ENCODE results near the gene PAPPA2.

Gene PAPPA2

DNA sequence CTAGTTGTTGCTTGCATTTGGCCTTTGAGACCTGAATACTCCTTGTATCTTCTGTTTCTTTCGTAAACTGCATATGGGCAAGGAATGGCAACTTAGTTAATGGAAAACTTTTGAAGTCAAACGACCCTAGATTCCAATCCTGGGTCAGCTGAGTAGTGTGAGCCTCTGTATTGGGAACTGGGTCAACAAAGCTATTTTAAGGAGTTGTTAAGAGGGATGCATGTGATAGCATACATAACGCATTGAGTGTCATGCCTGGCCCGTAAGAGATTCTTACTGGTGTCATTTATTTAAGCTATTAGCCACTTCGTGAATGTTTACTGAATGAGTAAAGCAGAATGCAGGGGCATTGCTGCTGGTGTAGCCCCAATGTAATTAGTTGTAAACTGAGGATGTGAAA is 340.1 kb downstream of the PAPPA2 start:
- no peaks in the 10 kb centered on the region for H4K20me1 ChIP-seq (ENCODE audit: insufficient read depth, low read length)
- H2AFZ ChIP-seq (ENCODE audit: low read length) = no peak overlapping the region
- H3K9me3 ChIP-seq (ENCODE audit: low read length) = no peaks in the 10 kb centered on the region
- no peak overlapping the region for H3K27ac ChIP-seq (ENCODE audit: low read depth, low read length, poor library complexity, severe bottlenecking)
- TF ChIP-seq EZH2 (IDR thresholded peaks at IDR 0.05; ENCODE audit: borderline replicate concordance, low read length) = no peak
- TF ChIP-seq, protein P1, sequence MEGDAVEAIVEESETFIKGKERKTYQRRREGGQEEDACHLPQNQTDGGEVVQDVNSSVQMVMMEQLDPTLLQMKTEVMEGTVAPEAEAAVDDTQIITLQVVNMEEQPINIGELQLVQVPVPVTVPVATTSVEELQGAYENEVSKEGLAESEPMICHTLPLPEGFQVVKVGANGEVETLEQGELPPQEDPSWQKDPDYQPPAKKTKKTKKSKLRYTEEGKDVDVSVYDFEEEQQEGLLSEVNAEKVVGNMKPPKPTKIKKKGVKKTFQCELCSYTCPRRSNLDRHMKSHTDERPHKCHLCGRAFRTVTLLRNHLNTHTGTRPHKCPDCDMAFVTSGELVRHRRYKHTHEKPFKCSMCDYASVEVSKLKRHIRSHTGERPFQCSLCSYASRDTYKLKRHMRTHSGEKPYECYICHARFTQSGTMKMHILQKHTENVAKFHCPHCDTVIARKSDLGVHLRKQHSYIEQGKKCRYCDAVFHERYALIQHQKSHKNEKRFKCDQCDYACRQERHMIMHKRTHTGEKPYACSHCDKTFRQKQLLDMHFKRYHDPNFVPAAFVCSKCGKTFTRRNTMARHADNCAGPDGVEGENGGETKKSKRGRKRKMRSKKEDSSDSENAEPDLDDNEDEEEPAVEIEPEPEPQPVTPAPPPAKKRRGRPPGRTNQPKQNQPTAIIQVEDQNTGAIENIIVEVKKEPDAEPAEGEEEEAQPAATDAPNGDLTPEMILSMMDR (IDR thresholded peaks at IDR 0.05; ENCODE audit: low read length) = no peak
- no peak overlapping the region for H3K9ac ChIP-seq (ENCODE audit: low read length)
- H3K79me2 ChIP-seq (ENCODE audit: insufficient read depth, low read length) = no peaks in the 10 kb centered on the region
- no peak overlapping the region for H3K4me3 ChIP-seq (ENCODE audit: low read depth, low read length, poor library complexity, severe bottlenecking)
- no peaks in the 10 kb centered on the region for H3K4me1 ChIP-seq (ENCODE audit: insufficient read depth, low read length, severe bottlenecking)
- no peak overlapping the region for H3K4me2 ChIP-seq (ENCODE audit: low read length)
- H3F3A ChIP-seq (ENCODE audit: insufficient read depth, low read length) = no peaks in the 10 kb centered on the region
- H3K9me2 ChIP-seq (ENCODE audit: low read depth, low read length) = no peaks in the 10 kb centered on the region
- no peaks in the 10 kb centered on the region for H3K36me3 ChIP-seq (ENCODE audit: insufficient read depth, low read length)
- no peaks in the 10 kb centered on the region for H3K27me3 ChIP-seq (ENCODE audit: insufficient read depth, low read length)

DNA sequence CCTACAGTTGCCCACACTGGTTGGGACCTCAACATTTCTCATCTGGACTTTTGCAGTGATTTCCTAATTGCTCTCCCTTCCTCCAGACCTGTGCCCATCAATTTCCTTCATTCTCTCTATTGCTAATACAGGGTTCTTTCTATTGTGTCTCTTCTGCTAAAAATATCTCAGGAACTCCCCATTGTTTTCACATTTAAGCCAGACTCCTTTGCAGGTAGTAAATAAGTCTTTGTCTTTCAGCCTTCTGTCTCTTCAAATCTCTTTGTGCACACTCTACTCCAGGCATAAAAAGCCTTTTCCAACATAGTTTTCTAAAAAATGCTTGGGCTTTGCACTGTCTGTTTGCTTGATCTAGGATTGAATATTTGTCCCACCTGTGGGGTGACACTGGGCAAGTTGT is 340.6 kb downstream of the PAPPA2 start:
- no peak overlapping the region for H3K4me2 ChIP-seq (ENCODE audit: low read length)
- H3K9me2 ChIP-seq (ENCODE audit: low read depth, low read length) = no peaks in the 10 kb centered on the region
- no peaks in the 10 kb centered on the region for H3K4me1 ChIP-seq (ENCODE audit: insufficient read depth, low read length, severe bottlenecking)
- H3F3A ChIP-seq (ENCODE audit: insufficient read depth, low read length) = no peaks in the 10 kb centered on the region
- H2AFZ ChIP-seq (ENCODE audit: low read length) = no peak overlapping the region
- H3K36me3 ChIP-seq (ENCODE audit: insufficient read depth, low read length) = no peaks in the 10 kb centered on the region
- H4K20me1 ChIP-seq (ENCODE audit: insufficient read depth, low read length) = no peaks in the 10 kb centered on the region
- no peaks in the 10 kb centered on the region for H3K9me3 ChIP-seq (ENCODE audit: low read length)
- no peak overlapping the region for H3K9ac ChIP-seq (ENCODE audit: low read length)
- H3K27ac ChIP-seq (ENCODE audit: low read depth, low read length, poor library complexity, severe bottlenecking) = no peak overlapping the region
- TF ChIP-seq, protein P1 (IDR thresholded peaks at IDR 0.05; ENCODE audit: low read length) = no peak
- no peak for TF ChIP-seq EZH2 (IDR thresholded peaks at IDR 0.05; ENCODE audit: borderline replicate concordance, low read length)
- no peaks in the 10 kb centered on the region for H3K79me2 ChIP-seq (ENCODE audit: insufficient read depth, low read length)
- H3K4me3 ChIP-seq (ENCODE audit: low read depth, low read length, poor library complexity, severe bottlenecking) = no peak overlapping the region
- H3K27me3 ChIP-seq (ENCODE audit: insufficient read depth, low read length) = no peaks in the 10 kb centered on the region

DNA sequence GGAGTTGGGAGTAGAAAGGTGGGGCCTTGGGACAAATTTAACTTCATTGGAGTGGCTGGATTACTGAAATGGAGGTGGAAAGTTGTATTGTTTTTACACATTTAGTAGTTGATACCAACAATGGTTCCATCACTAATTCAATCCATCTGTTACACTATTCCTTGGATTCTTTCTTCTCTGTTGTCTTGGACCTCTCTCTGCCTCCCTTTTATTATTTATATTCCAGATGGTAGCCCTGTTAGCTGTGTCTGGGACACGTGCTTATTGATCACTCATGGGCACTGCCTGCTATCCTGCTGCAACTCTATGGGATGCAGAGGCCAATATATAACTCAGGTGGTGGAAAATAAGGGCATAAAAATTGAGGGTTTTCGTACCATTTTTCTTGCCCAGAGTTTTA is 346.3 kb downstream of the PAPPA2 start:
- H3K4me3 ChIP-seq (ENCODE audit: low read depth, low read length, poor library complexity, severe bottlenecking) = no peak overlapping the region
- H3K9ac ChIP-seq (ENCODE audit: low read length) = no peak overlapping the region
- no peaks in the 10 kb centered on the region for H3K9me2 ChIP-seq (ENCODE audit: low read depth, low read length)
- no peaks in the 10 kb centered on the region for H3K27me3 ChIP-seq (ENCODE audit: insufficient read depth, low read length)
- no peak overlapping the region for H2AFZ ChIP-seq (ENCODE audit: low read length)
- H3K79me2 ChIP-seq (ENCODE audit: insufficient read depth, low read length) = no peaks in the 10 kb centered on the region
- H3K9me3 ChIP-seq (ENCODE audit: low read length) = no peaks in the 10 kb centered on the region
- H3K4me1 ChIP-seq (ENCODE audit: insufficient read depth, low read length, severe bottlenecking) = no peaks in the 10 kb centered on the region
- H3F3A ChIP-seq (ENCODE audit: insufficient read depth, low read length) = no peaks in the 10 kb centered on the region
- no peaks in the 10 kb centered on the region for H4K20me1 ChIP-seq (ENCODE audit: insufficient read depth, low read length)
- no peaks in the 10 kb centered on the region for H3K36me3 ChIP-seq (ENCODE audit: insufficient read depth, low read length)
- no peak overlapping the region for H3K4me2 ChIP-seq (ENCODE audit: low read length)
- no peak overlapping the region for H3K27ac ChIP-seq (ENCODE audit: low read depth, low read length, poor library complexity, severe bottlenecking)
- no peak for TF ChIP-seq EZH2 (IDR thresholded peaks at IDR 0.05; ENCODE audit: borderline replicate concordance, low read length)
- TF ChIP-seq, protein P1 (IDR thresholded peaks at IDR 0.05; ENCODE audit: low read length) = no peak
